HG02642 (cell line): ENCODE measurements around the gene KHDC1.
"Not testable (repeated sequence)": the region's sequence is repeated elsewhere in the genome, so short reads cannot be mapped to it uniquely, and the experiment has no call there.

Source experiments
- ATAC-seq: cut with Tn5 transposase; IDR thresholded peaks from one replicate; pipeline ENCODE4 v1.9.1; 2021; ENCODE audit warnings: mild to moderate bottlenecking; ENCODE audit not compliant: unreplicated experiment, poor library complexity

Gene KHDC1

GRCh38 chr6:73262671-73263569 is at the start of gene KHDC1:
Gene KHDC1, minus strand, starts transcription at chr6:73263196. Its CDS starts 20,679 bp downstream, at chr6:73242517.
- ATAC-seq: peak; percentile 96

GRCh38 chr6:73310503-73310845 is 47.5 kb upstream of the KHDC1 start:
- not testable (repeated sequence) for ATAC-seq

- peak; percentile 99 for ATAC-seq
Observed at GRCh38 chr6:73309785-73310502, 46.9 kb upstream of the KHDC1 start.

- ATAC-seq: no peak
Observed at GRCh38 chr6:73309535-73309784, 46.5 kb upstream of the KHDC1 start.

GRCh38 chr6:73308712-73309534 is 45.9 kb upstream of the KHDC1 start:
- no peak for ATAC-seq

- peak; percentile 61 for ATAC-seq
Observed at GRCh38 chr6:73303773-73304172, 40.8 kb upstream of the KHDC1 start.

- no peak for ATAC-seq
Observed at GRCh38 chr6:73302339-73302738, 39.3 kb upstream of the KHDC1 start.

GRCh38 chr6:73299151-73299971 is 36.4 kb upstream of the KHDC1 start:
- no peak for ATAC-seq

- no peak for ATAC-seq
Observed at GRCh38 chr6:73293331-73293730, 30.3 kb upstream of the KHDC1 start.

- ATAC-seq: no peak
Observed at GRCh38 chr6:73290435-73290834, 27.4 kb upstream of the KHDC1 start.

GRCh38 chr6:73286752-73287151 is 23.8 kb upstream of the KHDC1 start:
- no peak for ATAC-seq

- no peak for ATAC-seq
Observed at GRCh38 chr6:73285674-73286283, 22.8 kb upstream of the KHDC1 start.

- no peak for ATAC-seq
Observed at GRCh38 chr6:73282871-73283270, 19.9 kb upstream of the KHDC1 start.

GRCh38 chr6:73281684-73282083 is 18.7 kb upstream of the KHDC1 start:
- not testable (repeated sequence) for ATAC-seq

- ATAC-seq: not testable (repeated sequence)
Observed at GRCh38 chr6:73269296-73269695, 6.3 kb upstream of the KHDC1 start.

GRCh38 chr6:73268896-73269295 is 5.9 kb upstream of the KHDC1 start:
- ATAC-seq: not testable (repeated sequence)

GRCh38 chr6:73264446-73264845 is 1.4 kb upstream of the KHDC1 start:
- ATAC-seq: no peak

- ATAC-seq: peak; percentile 17
Observed at GRCh38 chr6:73263570-73263909, 544 bp upstream of the KHDC1 start.

GRCh38 chr6:73258721-73259120 is 4.3 kb downstream of the KHDC1 start:
- ATAC-seq: no peak

- not testable (repeated sequence) for ATAC-seq
Observed at GRCh38 chr6:73254323-73254722, 8.7 kb downstream of the KHDC1 start.
